Naive B cell (primary cell): ENCODE data around the gene DEFB112. TPM values are rescaled to one million over a fixed set of nuclear protein-coding genes. Genes with fewer than 3 reads are reported as not detected.

Experiments
- ATAC-seq, 2 donors: fragments of 150-1000 bp; cut with Tn5 transposase; 2 replicates each; pipeline ENCODE4 v1.10.0; 2021; ENCODE audit warnings: low read depth in 2 of 2, mild to moderate bottlenecking in 2 of 2, moderate library complexity in 2 of 2
- DNase-seq: peaks from one replicate; pipeline ENCODE4 v3.0.0; 2022
- H3K27ac Mint-ChIP-seq, 6 donors: one replicate each; pipeline ENCODE4 v1.8.0; 2020 to 2022; ENCODE audit warnings: mild to moderate bottlenecking in 6 of 6, mixed read lengths in 6 of 6, moderate library complexity in 5 of 6, inconsistent platforms in 2 of 6
- H3K27me3 Mint-ChIP-seq, 3 donors: one replicate each; pipeline ENCODE4 v1.8.0; 2021 to 2022; ENCODE audit warnings: mixed read lengths in 3 of 3, mild to moderate bottlenecking in 1 of 3
- H3K36me3 Mint-ChIP-seq, 2 donors: one replicate each; pipeline ENCODE4 v1.8.0; 2020 to 2022; ENCODE audit warnings: mixed read lengths in 2 of 2, inconsistent platforms in 1 of 2, mild to moderate bottlenecking in 1 of 2
- H3K4me1 Mint-ChIP-seq, 3 donors: one replicate each; pipeline ENCODE4 v1.8.0; 2020 to 2022; ENCODE audit warnings: mixed read lengths in 3 of 3, inconsistent platforms in 1 of 3, mild to moderate bottlenecking in 1 of 3, moderate library complexity in 1 of 3
- H3K4me3 Mint-ChIP-seq, 8 donors: one replicate each; pipeline ENCODE4 v1.8.0; 2020 to 2022; ENCODE audit warnings: mild to moderate bottlenecking in 8 of 8, mixed read lengths in 8 of 8, moderate library complexity in 8 of 8, inconsistent platforms in 2 of 8
- H3K9me3 Mint-ChIP-seq, 7 donors: one replicate each; pipeline ENCODE4 v1.8.0; 2020 to 2022; ENCODE audit warnings: mixed read lengths in 7 of 7, mild to moderate bottlenecking in 5 of 7, inconsistent platforms in 2 of 7, moderate library complexity in 1 of 7
- polyA plus RNA-seq, 6 donors: library from polyadenylated mRNA; unstranded; fragments of 300-500 nt; fragmentation: Illumina TruSeq; gene quantifications; one replicate each; pipeline ENCODE4 v1.2.3, GENCODE V29; 2021; ENCODE audit warnings: low read depth in 6 of 6

Gene DEFB112
- polyA plus RNA-seq, 6 donors from 2014 or later = not detected

- ATAC-seq (no peak), DNase-seq (no peak)
- H3K9me3 Mint-ChIP-seq = peaks cover 0 to 4% (median 0%) of the 10 kb centered on the region in 7 donors
- H3K4me1 Mint-ChIP-seq = no peaks in the 10 kb centered on the region
- H3K36me3 Mint-ChIP-seq = no peaks in the 10 kb centered on the region
- H3K4me3 Mint-ChIP-seq = no peak overlapping the region
- no peaks in the 10 kb centered on the region for H3K27me3 Mint-ChIP-seq
- H3K27ac Mint-ChIP-seq = no peak overlapping the region
Observed at GRCh38 chr6:50062051-50062450, 12.3 kb upstream of the DEFB112 start.

- H3K27me3 Mint-ChIP-seq = no peaks in the 10 kb centered on the region
- H3K4me1 Mint-ChIP-seq = no peaks in the 10 kb centered on the region
- H3K9me3 Mint-ChIP-seq = peaks cover 0 to 2% (median 0%) of the 10 kb centered on the region in 7 donors
- no peak for DNase-seq
- ATAC-seq = no peak
- no peak overlapping the region for H3K4me3 Mint-ChIP-seq
- H3K27ac Mint-ChIP-seq = no peak overlapping the region
- H3K36me3 Mint-ChIP-seq = no peaks in the 10 kb centered on the region
Observed at GRCh38 chr6:50056242-50056641, 6.5 kb upstream of the DEFB112 start.

GRCh38 chr6:50047026-50047425 lies 2.7 kb downstream of the DEFB112 start:
- ATAC-seq = no peak
- no peak for DNase-seq
- peaks cover 0 to 3% (median 0%) of the 10 kb centered on the region in 7 donors for H3K9me3 Mint-ChIP-seq
- H3K4me1 Mint-ChIP-seq = no peaks in the 10 kb centered on the region
- no peaks in the 10 kb centered on the region for H3K36me3 Mint-ChIP-seq
- no peak overlapping the region for H3K4me3 Mint-ChIP-seq
- H3K27me3 Mint-ChIP-seq = no peaks in the 10 kb centered on the region
- H3K27ac Mint-ChIP-seq = no peak overlapping the region

- no peak for DNase-seq
- ATAC-seq = no peak
Observed at GRCh38 chr6:50030777-50031562, 18.8 kb downstream of the DEFB112 start.

GRCh38 chr6:50030350-50030749 lies 19.4 kb downstream of the DEFB112 start:
- DNase-seq = no peak
- Mint-ChIP-seq H3K4me1 (no peaks in the 10 kb centered on the region), H3K9me3 (peaks cover 0 to 5% (median 3%) of the 10 kb centered on the region in 7 donors), H3K27ac (no peak overlapping the region), H3K36me3 (no peaks in the 10 kb centered on the region), H3K4me3 (no peak overlapping the region), H3K27me3 (no peaks in the 10 kb centered on the region)
- ATAC-seq = no peak

More at GRCh38 chr6:50030777-50031562, 18.8 kb downstream of the DEFB112 start:
- H3K27ac Mint-ChIP-seq = no peak overlapping the region
- no peaks in the 10 kb centered on the region for H3K27me3 Mint-ChIP-seq
- H3K9me3 Mint-ChIP-seq = peaks cover 0 to 5% (median 0%) of the 10 kb centered on the region in 7 donors
- no peaks in the 10 kb centered on the region for H3K36me3 Mint-ChIP-seq
- H3K4me3 Mint-ChIP-seq = no peak overlapping the region
- no peaks in the 10 kb centered on the region for H3K4me1 Mint-ChIP-seq

GRCh38 chr6:50025258-50025657 lies 24.5 kb downstream of the DEFB112 start:
- Mint-ChIP-seq H3K36me3 (no peaks in the 10 kb centered on the region), H3K4me3 (no peak overlapping the region), H3K4me1 (no peaks in the 10 kb centered on the region), H3K9me3 (peaks cover 0 to 5% (median 0%) of the 10 kb centered on the region in 7 donors), H3K27me3 (no peaks in the 10 kb centered on the region), H3K27ac (no peak overlapping the region)
- ATAC-seq (no peak), DNase-seq (no peak)

GRCh38 chr6:50021894-50022293 lies 27.8 kb downstream of the DEFB112 start, which contains the start of gene DEFB110:
Gene DEFB110, minus strand, starts transcription at chr6:50021994. Its CDS starts 59 bp downstream, at chr6:50021935.
- Mint-ChIP-seq H3K27ac (no peak within 1 kb of the TSS), H3K4me1 (no peaks in the 10 kb centered on the region)
- DNase-seq = no peak

GRCh38 chr6:50007819-50008218 lies 41.9 kb downstream of the DEFB112 start:
- Mint-ChIP-seq H3K27me3 (no peaks in the 10 kb centered on the region), H3K27ac (no peak overlapping the region), H3K36me3 (no peaks in the 10 kb centered on the region), H3K4me3 (no peak overlapping the region), H3K9me3 (peaks cover 0 to 3% (median 0%) of the 10 kb centered on the region in 7 donors), H3K4me1 (no peaks in the 10 kb centered on the region)
- DNase-seq = no peak
- ATAC-seq = no peak

More at GRCh38 chr6:50021894-50022293, 27.8 kb downstream of the DEFB112 start, which contains the start of gene DEFB110:
- Mint-ChIP-seq H3K36me3 (no peaks in the 10 kb centered on the region), H3K27me3 (no peaks in the 10 kb centered on the region), H3K9me3 (peaks cover 0 to 5% (median 0%) of the 10 kb centered on the region in 7 donors), H3K4me3 (no peak within 1 kb of the TSS)
- ATAC-seq = no peak

GRCh38 chr6:50003139-50003538 lies 46.6 kb downstream of the DEFB112 start:
- Mint-ChIP-seq H3K9me3 (peaks cover 0 to 3% (median 0%) of the 10 kb centered on the region in 7 donors), H3K36me3 (no peaks in the 10 kb centered on the region), H3K27ac (no peak overlapping the region), H3K4me3 (no peak overlapping the region), H3K27me3 (no peaks in the 10 kb centered on the region), H3K4me1 (no peaks in the 10 kb centered on the region)
- DNase-seq (no peak), ATAC-seq (no peak)

GRCh38 chr6:49995278-49995677 lies 54.5 kb downstream of the DEFB112 start:
- Mint-ChIP-seq H3K36me3 (no peaks in the 10 kb centered on the region), H3K27me3 (no peaks in the 10 kb centered on the region), H3K27ac (no peak overlapping the region), H3K9me3 (peaks cover 0 to 6% (median 0%) of the 10 kb centered on the region in 7 donors), H3K4me3 (no peak overlapping the region), H3K4me1 (no peaks in the 10 kb centered on the region)
- no peak for ATAC-seq
- DNase-seq = no peak

Other genes with a start within 250 kb of the DEFB112 start
- not detected for gene CRISP1, start 183.4 kb downstream of the DEFB112 start, polyA plus RNA-seq
- not detected for gene DEFB114, start 85.8 kb downstream of the DEFB112 start, polyA plus RNA-seq
- gene DEFB113, start 80.3 kb downstream of the DEFB112 start, polyA plus RNA-seq = not detected
- gene DEFB110, start 27.9 kb downstream of the DEFB112 start, polyA plus RNA-seq = not detected